Vagina (tissue), 2 donors: ENCODE data around the gene CBFA2T2.

ENCODE experiments used
- CTCF ChIP-seq, 3 experiments: fragments of 450-650 bp in 2 of 3; fragments of 200-600 bp in 1 of 3; sonication (generic) in 1 of 3; IDR thresholded peaks; one replicate each; pipeline ENCODE4 v1.5.1; 2017 to 2019; ENCODE audit warnings: antibody characterized with exemption in 3 of 3, mild to moderate bottlenecking in 2 of 3, moderate library complexity in 2 of 3
- POLR2A ChIP-seq, 2 donors: fragments of 450-650 bp; IDR thresholded peaks; one replicate each; pipeline ENCODE4 v1.6.1; 2017; ENCODE audit warnings: antibody characterized with exemption in 2 of 2, mild to moderate bottlenecking in 2 of 2, moderate library complexity in 2 of 2
- POLR2AphosphoS5 ChIP-seq, 2 donors: sonication (generic); formaldehyde crosslinking; IDR thresholded peaks; one replicate each; pipeline ENCODE4 v1.9.0; 2017; ENCODE audit warnings: antibody characterized with exemption in 2 of 2, mild to moderate bottlenecking in 2 of 2, low read depth in 1 of 2; ENCODE audit not compliant: insufficient read depth in 1 of 2

- TF ChIP-seq CTCF (IDR thresholded peaks at IDR 0.05) (no peak), POLR2AphosphoS5 (IDR thresholded peaks at IDR 0.05; ENCODE audit: insufficient read depth in 1 of 2, low read depth in 1 of 2) (no peak), POLR2A (IDR thresholded peaks at IDR 0.05) (no peak)
Observed at GRCh38 chr20:33627577-33628216, 137.8 kb downstream of the CBFA2T2 start.
